HS-27A (cell line): ENCODE results near the gene ZNF3.

Source experiments
- DNase-seq: peaks from one replicate; pipeline ENCODE4 v3.0.0-alpha.2; 2012; ENCODE audit warnings: low read depth, missing footprints

ZNF3 gene

GRCh38 chr7:100053215-100053614 lies 28.3 kb downstream of the ZNF3 start:
- no peak for DNase-seq

- no peak for DNase-seq
Observed at GRCh38 chr7:100051611-100052010, 29.9 kb downstream of the ZNF3 start.

GRCh38 chr7:100049441-100050291 lies 31.9 kb downstream of the ZNF3 start, which contains the start of gene ZSCAN21:
TSS of gene ZSCAN21 (plus strand) at chr7:100049774. CDS start at chr7:100057007, 7,233 bp downstream.
- DNase-seq: peak; percentile 23

GRCh38 chr7:100048680-100049079 lies 32.8 kb downstream of the ZNF3 start:
- DNase-seq: no peak

- DNase-seq: no peak
Observed at GRCh38 chr7:100044718-100045117, 36.8 kb downstream of the ZNF3 start.

- DNase-seq: no peak
Observed at GRCh38 chr7:100040575-100040974, 40.9 kb downstream of the ZNF3 start.

GRCh38 chr7:100038326-100038725 lies 43.2 kb downstream of the ZNF3 start:
- no peak for DNase-seq

- DNase-seq: no peak
Observed at GRCh38 chr7:100035876-100036275, 45.6 kb downstream of the ZNF3 start.

- DNase-seq: peak; percentile 30
Observed at GRCh38 chr7:100034871-100035510, 46.5 kb downstream of the ZNF3 start.

GRCh38 chr7:100033526-100033925 lies 48.0 kb downstream of the ZNF3 start:
- DNase-seq: no peak

GRCh38 chr7:100029596-100029995 lies 51.9 kb downstream of the ZNF3 start:
- no peak for DNase-seq

GRCh38 chr7:100027197-100027596 lies 54.3 kb downstream of the ZNF3 start:
- DNase-seq: no peak

GRCh38 chr7:100024020-100024619 lies 57.4 kb downstream of the ZNF3 start:
- DNase-seq: no peak

- no peak for DNase-seq
Observed at GRCh38 chr7:100023526-100023925, 58.0 kb downstream of the ZNF3 start.

GRCh38 chr7:100022621-100023020 lies 58.9 kb downstream of the ZNF3 start:
- DNase-seq: no peak

GRCh38 chr7:100021297-100021696 lies 60.2 kb downstream of the ZNF3 start:
- DNase-seq: no peak
